ENCODE data around the gene DNAJC17.

DNA sequence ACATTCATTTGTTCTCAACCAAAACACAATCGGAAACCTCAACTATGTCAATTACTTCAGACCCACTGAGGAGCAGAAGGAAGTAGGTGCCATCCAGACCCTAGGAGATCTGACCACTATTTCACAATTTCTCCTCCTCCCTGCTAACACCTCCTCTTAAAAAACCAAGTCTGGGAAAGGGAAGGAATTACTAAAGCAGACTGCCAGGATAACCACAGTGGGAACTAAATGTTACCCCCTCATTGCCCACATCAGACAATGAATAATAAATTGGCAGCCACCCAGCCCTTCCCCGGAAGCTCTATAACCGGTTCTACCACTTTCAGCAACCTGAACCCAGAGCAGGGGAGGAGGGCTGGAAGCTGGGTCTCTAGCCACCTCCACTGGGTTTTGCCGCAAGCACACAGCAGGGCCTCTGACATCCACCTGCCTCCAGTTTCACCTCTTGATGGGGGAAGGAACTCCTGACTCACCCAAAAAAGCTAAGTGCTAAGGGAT lies 19.9 kb downstream of the DNAJC17 start:
- TF ChIP-seq, protein P1, sequence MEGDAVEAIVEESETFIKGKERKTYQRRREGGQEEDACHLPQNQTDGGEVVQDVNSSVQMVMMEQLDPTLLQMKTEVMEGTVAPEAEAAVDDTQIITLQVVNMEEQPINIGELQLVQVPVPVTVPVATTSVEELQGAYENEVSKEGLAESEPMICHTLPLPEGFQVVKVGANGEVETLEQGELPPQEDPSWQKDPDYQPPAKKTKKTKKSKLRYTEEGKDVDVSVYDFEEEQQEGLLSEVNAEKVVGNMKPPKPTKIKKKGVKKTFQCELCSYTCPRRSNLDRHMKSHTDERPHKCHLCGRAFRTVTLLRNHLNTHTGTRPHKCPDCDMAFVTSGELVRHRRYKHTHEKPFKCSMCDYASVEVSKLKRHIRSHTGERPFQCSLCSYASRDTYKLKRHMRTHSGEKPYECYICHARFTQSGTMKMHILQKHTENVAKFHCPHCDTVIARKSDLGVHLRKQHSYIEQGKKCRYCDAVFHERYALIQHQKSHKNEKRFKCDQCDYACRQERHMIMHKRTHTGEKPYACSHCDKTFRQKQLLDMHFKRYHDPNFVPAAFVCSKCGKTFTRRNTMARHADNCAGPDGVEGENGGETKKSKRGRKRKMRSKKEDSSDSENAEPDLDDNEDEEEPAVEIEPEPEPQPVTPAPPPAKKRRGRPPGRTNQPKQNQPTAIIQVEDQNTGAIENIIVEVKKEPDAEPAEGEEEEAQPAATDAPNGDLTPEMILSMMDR (IDR thresholded peaks at IDR 0.05): no peak
- no peak for TF ChIP-seq POLR2A (IDR thresholded peaks at IDR 0.05)
- peak in 1 of 3 donors; percentile 79 for TF ChIP-seq POLR2AphosphoS5 (IDR thresholded peaks at IDR 0.05)
